Measurements from ENCODE around the gene HOXA4. TPM values are rescaled to one million over a fixed set of nuclear protein-coding genes. Genes with fewer than 3 reads are reported as not detected.

Gene HOXA4
- total RNA-seq (1.3 and 1.4 TPM in 2 replicates), polyA plus RNA-seq (0.69 and 0.96 TPM in 2 replicates)

- no peaks in the 10 kb centered on the region for H3K79me2 ChIP-seq
These were observed at the start of gene HOXA4 for GRCh38 chr7:27130540-27131389. Gene HOXA4 (minus strand): TSS chr7:27130757. CDS start chr7:27130733, 24 bp downstream.

GRCh38 chr7:27179503-27180430 is 49.2 kb upstream of the HOXA4 start:
- Histone ChIP-seq H3K27me3 (peaks cover 90% of the 10 kb centered on the region), H3K4me2 (peak overlapping the region; percentile 96), H4K20me1 (ENCODE audit: insufficient read depth, poor library complexity, severe bottlenecking) (no peaks in the 10 kb centered on the region), H2AFZ (peak overlapping the region; percentile 38), H3K9me2 (replicated peaks; ENCODE audit: insufficient read depth) (no peaks in the 10 kb centered on the region), H3K4me1 (ENCODE audit: insufficient read depth) (peaks cover 31% of the 10 kb centered on the region), H3K4me3 (peak overlapping the region; percentile 40), H3K9me3 (ENCODE audit: low read depth) (no peaks in the 10 kb centered on the region), H3K27ac (peak overlapping the region; percentile 96), H3K79me2 (peaks cover 89% of the 10 kb centered on the region), H3K36me3 (replicated peaks; ENCODE audit: insufficient read depth, low read depth) (no peaks in the 10 kb centered on the region)
- 8% methylated on average over 55 of the region's 56 CpGs for WGBS (ENCODE audit: low lambda C conversion rate, missing lambda C conversion rate)
- TF ChIP-seq EZH2phosphoT487 (IDR thresholded peaks at IDR 0.05; ENCODE audit: low read depth, severe bottlenecking, unreplicated experiment), result peak; percentile 32
- peak; percentile 91 for TF ChIP-seq CTCF (IDR thresholded peaks at IDR 0.05; ENCODE audit: poor library complexity)
- peak; percentile 84 for TF ChIP-seq EZH2 (IDR thresholded peaks at IDR 0.05; ENCODE audit: borderline replicate concordance)
- peak; percentile 87 for DNase-seq (ENCODE audit: low spot score)

More at GRCh38 chr7:27130540-27131389, at the start of gene HOXA4:
- H4K20me1 ChIP-seq (ENCODE audit: insufficient read depth, poor library complexity, severe bottlenecking), result no peaks in the 10 kb centered on the region
- no peaks in the 10 kb centered on the region for H3K36me3 ChIP-seq (replicated peaks; ENCODE audit: insufficient read depth, low read depth)
- H3K9me2 ChIP-seq (replicated peaks; ENCODE audit: insufficient read depth), result no peaks in the 10 kb centered on the region
- H3K4me1 ChIP-seq (ENCODE audit: insufficient read depth), result peaks cover 6% of the 10 kb centered on the region
- peak within 1 kb of the TSS; percentile 39 for H3K27ac ChIP-seq
- H3K27me3 ChIP-seq, result peaks cover 88% of the 10 kb centered on the region
- TF ChIP-seq EZH2 (IDR thresholded peaks at IDR 0.05; ENCODE audit: borderline replicate concordance) (peak; percentile 61), CTCF (IDR thresholded peaks at IDR 0.05; ENCODE audit: poor library complexity) (no peak)
- WGBS (ENCODE audit: low lambda C conversion rate, missing lambda C conversion rate), result 4% methylated on average over 44 of the region's 67 CpGs
- H3K4me3 ChIP-seq, result peak within 1 kb of the TSS; percentile 80
- H3K4me2 ChIP-seq, result peak within 1 kb of the TSS; percentile 92
- peak within 1 kb of the TSS; percentile 93 for H2AFZ ChIP-seq
- peak; percentile 91 for DNase-seq (ENCODE audit: low spot score)
- H3K9me3 ChIP-seq (ENCODE audit: low read depth), result no peaks in the 10 kb centered on the region

GRCh38 chr7:27179030-27179429 is 48.5 kb upstream of the HOXA4 start:
- peaks cover 92% of the 10 kb centered on the region for H3K27me3 ChIP-seq
- no peaks in the 10 kb centered on the region for H3K36me3 ChIP-seq (replicated peaks; ENCODE audit: insufficient read depth, low read depth)
- no peaks in the 10 kb centered on the region for H3K9me2 ChIP-seq (replicated peaks; ENCODE audit: insufficient read depth)
- 21% methylated on average over 14 of the region's 14 CpGs for WGBS (ENCODE audit: low lambda C conversion rate, missing lambda C conversion rate)
- peak overlapping the region; percentile 96 for H3K4me2 ChIP-seq
- DNase-seq (ENCODE audit: low spot score), result no peak
- H3K79me2 ChIP-seq, result peaks cover 89% of the 10 kb centered on the region
- no peaks in the 10 kb centered on the region for H4K20me1 ChIP-seq (ENCODE audit: insufficient read depth, poor library complexity, severe bottlenecking)
- no peaks in the 10 kb centered on the region for H3K9me3 ChIP-seq (ENCODE audit: low read depth)
- peak overlapping the region; percentile 96 for H3K27ac ChIP-seq
- H2AFZ ChIP-seq, result peak overlapping the region; percentile 38
- TF ChIP-seq CTCF (IDR thresholded peaks at IDR 0.05; ENCODE audit: poor library complexity) (no peak), EZH2 (IDR thresholded peaks at IDR 0.05; ENCODE audit: borderline replicate concordance) (peak; percentile 62)
- peaks cover 31% of the 10 kb centered on the region for H3K4me1 ChIP-seq (ENCODE audit: insufficient read depth)
- peak overlapping the region; percentile 40 for H3K4me3 ChIP-seq
